GM23248 (cell line): Measurements from ENCODE around the gene SLC44A2.

Source experiments
- EZH2 ChIP-seq: fragments of 200-600 bp; sonication (generic); IDR thresholded peaks from 2 replicates; pipeline ENCODE4 v1.6.1; 2018; ENCODE audit warnings: antibody characterized with exemption, mild to moderate bottlenecking; ENCODE audit not compliant: insufficient read depth, poor library complexity, severe bottlenecking
- EZH2phosphoT487 ChIP-seq: fragments of 200-600 bp; sonication (generic); IDR thresholded peaks from 2 replicates; pipeline ENCODE4 v1.6.1; 2018; ENCODE audit warnings: antibody characterized with exemption, moderate library complexity, mild to moderate bottlenecking, low read depth; ENCODE audit not compliant: insufficient read depth

DNA sequence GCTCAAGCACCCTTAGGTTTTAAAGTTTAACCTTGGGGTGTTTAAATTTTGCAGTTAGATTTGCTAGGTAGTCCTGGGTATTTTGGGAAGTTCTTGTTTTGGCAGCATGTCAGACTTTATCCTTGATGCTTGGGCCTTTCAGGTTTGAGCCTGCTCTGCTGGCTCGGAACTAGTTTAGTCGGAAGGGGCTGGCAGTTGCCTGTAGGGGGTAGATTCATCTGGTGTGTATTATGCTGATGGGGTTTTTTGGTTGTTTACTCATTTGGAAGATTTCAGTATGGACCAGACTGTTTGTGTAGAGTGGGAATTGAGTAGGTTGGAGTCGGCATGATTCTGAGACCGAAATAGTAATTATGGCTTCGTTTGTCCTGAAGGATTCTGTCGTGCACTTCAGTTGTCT lies 43.9 kb downstream of the SLC44A2 start:
- no peak for TF ChIP-seq EZH2
- no peak for TF ChIP-seq EZH2phosphoT487
